ENCODE measurements around the gene CCDC106. TPM values are rescaled to one million over a fixed set of nuclear protein-coding genes. Genes with fewer than 3 reads are reported as not detected.

Gene CCDC106
- total RNA-seq, 2 donors from 2014 or later = 19.1 to 30.0 TPM

DNA sequence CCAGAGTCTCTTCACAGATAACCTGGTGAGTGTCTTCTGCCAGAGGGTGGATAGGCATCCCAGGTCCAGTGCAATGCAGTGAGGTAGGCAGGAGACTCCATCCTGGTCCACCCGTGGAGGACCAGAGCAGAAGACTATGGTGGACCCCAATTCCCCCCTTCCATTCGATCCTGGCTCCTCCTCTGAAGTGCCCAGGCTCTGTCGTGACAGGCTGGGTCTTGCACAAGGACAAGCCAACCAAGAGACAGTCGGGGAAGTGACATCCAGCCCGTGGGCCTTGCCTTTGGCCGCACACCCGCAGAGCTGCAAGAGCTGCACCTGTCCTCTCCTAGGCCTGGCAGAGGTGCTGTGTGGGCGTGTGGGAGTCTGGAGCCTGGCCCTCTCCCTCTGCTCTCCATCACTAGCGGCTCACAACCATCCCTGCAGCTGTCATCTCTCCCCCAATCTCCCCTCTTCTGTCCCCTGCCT is 26.8 kb upstream of the CCDC106 start:
- DNase-seq (ENCODE audit: low spot score) = no peak

DNA sequence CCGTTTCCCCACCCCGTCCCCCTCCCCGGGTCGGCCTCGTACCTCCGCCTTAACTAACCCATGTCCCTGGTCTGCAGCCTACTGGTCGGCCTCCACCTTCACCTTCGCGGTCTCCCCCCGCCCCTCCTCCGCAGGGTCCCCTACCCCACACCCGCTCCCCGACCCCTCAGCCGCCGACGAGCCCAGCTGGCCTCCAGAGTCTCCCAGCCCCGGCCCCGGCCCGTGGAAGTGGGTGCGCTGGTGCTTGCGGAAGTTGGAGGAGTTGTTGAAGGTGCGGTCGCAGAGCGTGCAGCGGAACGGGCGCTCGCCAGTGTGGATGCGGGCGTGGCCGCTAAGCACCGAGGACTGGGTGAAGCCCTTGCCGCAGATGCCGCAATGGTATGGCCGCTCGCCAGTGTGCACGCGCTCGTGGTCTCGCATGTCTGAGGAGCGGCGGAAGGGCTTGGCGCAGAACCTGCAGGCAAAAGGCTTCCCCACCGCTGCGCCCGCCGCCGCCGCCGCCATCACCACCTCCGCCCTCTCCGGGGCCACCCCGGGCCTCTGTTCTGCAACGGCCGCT is 26.3 kb upstream of the CCDC106 start:
- Histone ChIP-seq H3K4me3 (no peak overlapping the region), H3K36me3 (peaks cover 15% of the 10 kb centered on the region), H3K27ac (no peak overlapping the region), H3K4me1 (peaks cover 0 to 22% of the 10 kb centered on the region in 2 donors), H3K27me3 (no peaks in the 10 kb centered on the region), H3K9me3 (no peaks in the 10 kb centered on the region)
- TF ChIP-seq, protein P1, sequence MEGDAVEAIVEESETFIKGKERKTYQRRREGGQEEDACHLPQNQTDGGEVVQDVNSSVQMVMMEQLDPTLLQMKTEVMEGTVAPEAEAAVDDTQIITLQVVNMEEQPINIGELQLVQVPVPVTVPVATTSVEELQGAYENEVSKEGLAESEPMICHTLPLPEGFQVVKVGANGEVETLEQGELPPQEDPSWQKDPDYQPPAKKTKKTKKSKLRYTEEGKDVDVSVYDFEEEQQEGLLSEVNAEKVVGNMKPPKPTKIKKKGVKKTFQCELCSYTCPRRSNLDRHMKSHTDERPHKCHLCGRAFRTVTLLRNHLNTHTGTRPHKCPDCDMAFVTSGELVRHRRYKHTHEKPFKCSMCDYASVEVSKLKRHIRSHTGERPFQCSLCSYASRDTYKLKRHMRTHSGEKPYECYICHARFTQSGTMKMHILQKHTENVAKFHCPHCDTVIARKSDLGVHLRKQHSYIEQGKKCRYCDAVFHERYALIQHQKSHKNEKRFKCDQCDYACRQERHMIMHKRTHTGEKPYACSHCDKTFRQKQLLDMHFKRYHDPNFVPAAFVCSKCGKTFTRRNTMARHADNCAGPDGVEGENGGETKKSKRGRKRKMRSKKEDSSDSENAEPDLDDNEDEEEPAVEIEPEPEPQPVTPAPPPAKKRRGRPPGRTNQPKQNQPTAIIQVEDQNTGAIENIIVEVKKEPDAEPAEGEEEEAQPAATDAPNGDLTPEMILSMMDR (IDR thresholded peaks at IDR 0.05) = no peak
- no peak for DNase-seq (ENCODE audit: low spot score)

More for the DNA sequence above, 26.8 kb upstream of the CCDC106 start:
- Histone ChIP-seq H3K9me3 (no peaks in the 10 kb centered on the region), H3K36me3 (peaks cover 20% of the 10 kb centered on the region), H3K27ac (no peak overlapping the region), H3K4me3 (no peak overlapping the region), H3K4me1 (peaks cover 0 to 22% of the 10 kb centered on the region in 2 donors), H3K27me3 (no peaks in the 10 kb centered on the region)
- TF ChIP-seq, protein P1 (IDR thresholded peaks at IDR 0.05) = no peak

DNA sequence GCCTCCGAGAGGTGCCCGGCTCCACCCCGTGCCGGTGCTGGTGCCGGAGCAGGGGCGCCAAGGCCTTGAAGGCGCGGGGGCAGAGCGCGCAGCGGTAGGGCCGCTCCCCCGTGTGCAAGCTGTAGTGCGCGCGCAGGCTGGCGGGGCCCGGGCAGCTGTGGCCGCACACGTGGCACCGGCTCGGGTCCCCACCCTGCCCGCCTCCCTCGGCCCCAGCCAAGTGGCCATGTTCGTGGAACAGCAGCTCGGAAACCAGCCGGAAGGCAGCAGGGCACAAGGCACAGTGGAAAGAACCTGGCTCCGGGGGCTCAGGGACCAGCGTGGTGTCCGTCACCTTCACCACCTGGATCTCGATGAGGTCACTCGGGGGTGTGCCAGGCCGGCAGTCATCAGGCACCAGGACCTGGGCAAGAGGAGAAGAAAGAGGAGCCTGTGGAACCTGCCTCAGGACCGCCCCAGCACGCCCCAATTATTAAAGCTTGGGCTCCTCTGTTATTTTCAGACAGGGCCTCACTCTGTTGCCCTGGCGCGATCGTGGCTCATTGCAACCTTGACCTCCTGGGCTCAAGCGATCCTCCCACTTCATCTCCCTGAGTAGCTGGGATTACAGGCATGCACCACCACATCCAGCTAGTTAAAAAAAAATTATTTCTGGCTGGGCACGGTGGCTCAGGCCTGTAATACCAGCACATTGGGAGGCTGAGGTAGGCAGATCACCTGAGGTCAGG is 25.6 kb upstream of the CCDC106 start:
- no peak overlapping the region for H3K4me3 ChIP-seq
- peaks cover 8% of the 10 kb centered on the region for H3K36me3 ChIP-seq
- H3K9me3 ChIP-seq = no peaks in the 10 kb centered on the region
- H3K27ac ChIP-seq = peak overlapping the region in 1 of 2 donors; percentile 99
- peaks cover 0 to 22% of the 10 kb centered on the region in 2 donors for H3K4me1 ChIP-seq
- TF ChIP-seq, protein P1 (IDR thresholded peaks at IDR 0.05) = no peak
- no peaks in the 10 kb centered on the region for H3K27me3 ChIP-seq
- no peak for DNase-seq (ENCODE audit: low spot score)

DNA sequence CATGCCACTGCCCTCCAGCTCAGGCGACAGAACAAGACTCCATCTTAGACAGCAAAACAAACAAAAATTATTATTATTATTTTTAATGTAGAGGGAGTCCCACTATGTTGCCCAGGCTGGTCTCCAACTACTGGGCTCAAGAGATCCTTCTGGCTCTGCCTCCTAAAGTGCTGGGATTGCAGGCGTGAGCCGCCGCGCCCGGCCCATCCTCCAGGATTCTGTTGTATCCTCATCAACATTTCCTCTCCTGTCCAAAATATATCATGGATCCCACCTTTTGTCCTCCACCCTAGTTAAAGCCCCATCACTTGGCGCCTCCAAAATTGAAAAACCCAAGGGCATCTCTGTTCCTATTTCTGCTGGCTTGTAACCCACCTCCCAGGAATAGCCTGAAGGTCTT is 24.9 kb upstream of the CCDC106 start:
- Histone ChIP-seq H3K4me3 (no peak overlapping the region), H3K9me3 (no peaks in the 10 kb centered on the region), H3K36me3 (peaks cover under 1% of the 10 kb centered on the region), H3K4me1 (peaks cover 0 to 22% of the 10 kb centered on the region in 2 donors), H3K27ac (peak overlapping the region; percentile 97 to 99), H3K27me3 (no peaks in the 10 kb centered on the region)
- TF ChIP-seq, protein P1 (IDR thresholded peaks at IDR 0.05) = no peak
- DNase-seq (ENCODE audit: low spot score) = no peak

DNA sequence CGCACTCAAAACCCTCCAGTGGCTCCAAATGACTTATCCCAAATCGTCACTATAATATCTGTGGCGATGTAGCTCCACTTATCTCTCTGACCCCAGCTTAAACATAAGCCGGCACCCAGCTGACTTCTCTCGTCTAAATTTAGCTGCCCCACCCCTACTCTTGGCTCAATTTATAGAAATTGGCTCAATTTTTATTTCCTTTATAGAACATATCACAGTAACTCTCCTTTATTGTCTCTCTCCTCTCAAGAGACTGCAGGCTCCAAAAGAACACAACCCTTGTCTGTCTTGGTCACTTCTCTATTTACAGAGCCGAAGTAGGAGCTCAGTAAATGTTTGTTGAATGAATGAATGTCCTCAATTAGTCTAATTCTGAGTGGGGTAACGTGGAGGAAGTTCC is 24.5 kb upstream of the CCDC106 start:
- H3K4me1 ChIP-seq = peaks cover 0 to 22% of the 10 kb centered on the region in 2 donors
- no peaks in the 10 kb centered on the region for H3K36me3 ChIP-seq
- H3K9me3 ChIP-seq = no peaks in the 10 kb centered on the region
- no peaks in the 10 kb centered on the region for H3K27me3 ChIP-seq
- TF ChIP-seq, protein P1 (IDR thresholded peaks at IDR 0.05) = no peak
- DNase-seq (ENCODE audit: low spot score) = no peak
- H3K4me3 ChIP-seq = peak overlapping the region; percentile 69 to 75
- peak overlapping the region; percentile 97 to 99 for H3K27ac ChIP-seq

Measured in right atrium auricular region (tissue), 2 donors.